Myocyte (in vitro differentiated cells): ENCODE results near the gene FAM3A. TPM values are rescaled to one million over a fixed set of nuclear protein-coding genes. Genes with fewer than 3 reads are reported as not detected.
"Not testable (repeated sequence)": the region's sequence is repeated elsewhere in the genome, so short reads cannot be mapped to it uniquely, and the experiment has no call there.

ENCODE experiments used
- DNase-seq: peaks from one replicate; pipeline ENCODE4 v3.0.0-alpha.2; 2012; ENCODE audit warnings: low read depth
- total RNA-seq: library from RNA; depleted of rRNA; stranded (reverse); fragments of >200 nt; gene quantifications from 2 replicates; pipeline ENCODE4 v1.2.3, GENCODE V29; 2014

The FAM3A gene
- total RNA-seq, 1 donor from 2014 or later = 57.1 TPM

- no peak for DNase-seq
These were observed 10.3 kb downstream of the FAM3A start for GRCh38 chrX:154505734-154506133.

GRCh38 chrX:154502989-154503388 is 13.0 kb downstream of the FAM3A start:
- DNase-seq = no peak

GRCh38 chrX:154502098-154502497 is 13.9 kb downstream of the FAM3A start:
- DNase-seq = no peak

GRCh38 chrX:154501423-154501822 is 14.6 kb downstream of the FAM3A start:
- not testable (repeated sequence) for DNase-seq

GRCh38 chrX:154496591-154497137 is 19.4 kb downstream of the FAM3A start:
- DNase-seq = not testable (repeated sequence)

GRCh38 chrX:154495472-154495922 is 20.5 kb downstream of the FAM3A start:
- no peak for DNase-seq

GRCh38 chrX:154494715-154495114 is 21.3 kb downstream of the FAM3A start:
- DNase-seq = no peak

- DNase-seq = peak; percentile 92
These were observed 25.5 kb downstream of the FAM3A start, which contains the start of gene SLC10A3 for GRCh38 chrX:154490414-154491083. TSS of gene SLC10A3 (minus strand) at chrX:154490629. CDS start at chrX:154488940, 1,689 bp downstream.

GRCh38 chrX:154490021-154490413 is 26.0 kb downstream of the FAM3A start:
- DNase-seq = peak; percentile 68

- DNase-seq = no peak
These were observed 26.9 kb downstream of the FAM3A start for GRCh38 chrX:154489182-154489581.

GRCh38 chrX:154488336-154489075 is 27.5 kb downstream of the FAM3A start:
- DNase-seq = no peak

GRCh38 chrX:154487518-154488290 is 28.3 kb downstream of the FAM3A start:
- no peak for DNase-seq

- peak; percentile 33 for DNase-seq
These were observed 29.4 kb downstream of the FAM3A start, which contains the start of gene UBL4A for GRCh38 chrX:154486396-154487207. TSS of gene UBL4A (minus strand) at chrX:154486615. CDS start at chrX:154486584, 31 bp downstream.

GRCh38 chrX:154486052-154486395 is 30.0 kb downstream of the FAM3A start:
- DNase-seq = peak; percentile 34

GRCh38 chrX:154485150-154486051 is 30.6 kb downstream of the FAM3A start:
- DNase-seq = no peak

- no peak for DNase-seq
These were observed 31.5 kb downstream of the FAM3A start for GRCh38 chrX:154484255-154485149.

- DNase-seq = no peak
These were observed 32.7 kb downstream of the FAM3A start for GRCh38 chrX:154483325-154483724.

- peak; percentile 49 for DNase-seq
These were observed 33.2 kb downstream of the FAM3A start for GRCh38 chrX:154482786-154483185.
